H1 (cell line): ENCODE results near the gene COL8A2. TPM values are rescaled to one million over a fixed set of nuclear protein-coding genes. Genes with fewer than 3 reads are reported as not detected.

Experiments
- CTCF ChIA-PET: fragments of 300-600 bp; sonication (Branson Sonifier 250); formaldehyde crosslinking; loops from one replicate; lab custom pipeline; 2021; ENCODE audit not compliant: partially characterized antibody; lab: Charles Lee
- POLR2A ChIA-PET: fragments of 300-600 bp; sonication (Branson Sonifier 250); formaldehyde crosslinking; loops from one replicate; lab custom pipeline; 2021; ENCODE audit warnings: inconsistent platforms; ENCODE audit not compliant: partially characterized antibody; lab: Charles Lee
- DNase-seq, 2 experiments: peaks; one replicate each; pipeline versions ENCODE4 v3.0.0 to v3.0.0-alpha.2; 2010 to 2022; ENCODE audit warnings: low spot score in 2 of 2, low read depth in 1 of 2, mixed read lengths in 1 of 2
- FAIRE-seq: peaks from 2 replicates; lab custom pipeline; 2011; peaks lifted over from hg19 to GRCh38; lab: Jason Lieb, UNC
- H2AFZ ChIP-seq: 2 replicates; pipeline ENCODE4 v1.8.1; 2012; ENCODE audit warnings: low read length, inconsistent platforms
- H2AK5ac ChIP-seq: 2 replicates; pipeline ENCODE4 v1.6.1; 2013; ENCODE audit warnings: low read depth, low read length
- H2BK120ac ChIP-seq: replicated peaks from 2 replicates; pipeline ENCODE3; 2013; ENCODE audit warnings: low read depth, low read length, inconsistent platforms
- H2BK12ac ChIP-seq: 2 replicates; pipeline ENCODE4 v1.6.1; 2013; ENCODE audit warnings: low read depth, low read length
- H2BK15ac ChIP-seq: 2 replicates; pipeline ENCODE4 v1.6.1; 2013; ENCODE audit warnings: low read length
- H2BK20ac ChIP-seq: 2 replicates; pipeline ENCODE4 v1.6.1; 2013; ENCODE audit warnings: low read length
- H2BK5ac ChIP-seq: 2 replicates; pipeline ENCODE4 v1.6.1; 2013; ENCODE audit warnings: low read depth, low read length
- H3K14ac ChIP-seq: 2 replicates; pipeline ENCODE4 v1.6.1; 2013; ENCODE audit warnings: inconsistent platforms; ENCODE audit not compliant: insufficient read length
- H3K18ac ChIP-seq: 2 replicates; pipeline ENCODE4 v1.6.1; 2013; ENCODE audit warnings: low read length; ENCODE audit errors: extremely low read depth
- H3K23ac ChIP-seq: 2 replicates; pipeline ENCODE4 v1.6.1; 2013; ENCODE audit warnings: inconsistent platforms; ENCODE audit not compliant: insufficient read length
- H3K23me2 ChIP-seq: 2 replicates; pipeline ENCODE4 v1.6.1; 2013; ENCODE audit warnings: low read depth, low read length
- H3K27ac ChIP-seq: 2 replicates; pipeline ENCODE4 v1.6.1; 2011; ENCODE audit warnings: low read depth, low read length, inconsistent platforms
- H3K27me3 ChIP-seq, 4 experiments: replicated peaks in 1 of 4; 1 replicate in 1 of 4; 2 replicates in 3 of 4; pipeline versions ENCODE4 v1.6.1 to v1.8.1; 2011 to 2013; ENCODE audit warnings: low read length in 3 of 4, mild to moderate bottlenecking in 3 of 4, inconsistent platforms in 2 of 4, mixed read lengths in 2 of 4, moderate library complexity in 1 of 4; ENCODE audit not compliant: control insufficient read depth in 3 of 4, insufficient read depth in 3 of 4; ENCODE audit errors: extremely low read depth in 1 of 4
- H3K36me3 ChIP-seq, 4 experiments: 2 replicates each; pipeline versions ENCODE4 v1.6.1 to v1.8.1; 2011 to 2013; ENCODE audit warnings: mild to moderate bottlenecking in 4 of 4, low read length in 3 of 4, moderate library complexity in 2 of 4, control low read depth in 1 of 4, inconsistent platforms in 1 of 4; ENCODE audit not compliant: insufficient read depth in 4 of 4, control insufficient read depth in 2 of 4
- H3K4ac ChIP-seq: replicated peaks from 2 replicates; pipeline ENCODE3; 2013; ENCODE audit warnings: low read length, low read depth, mixed read lengths, inconsistent platforms; ENCODE audit not compliant: insufficient read length
- H3K4me1 ChIP-seq, 4 experiments: replicated peaks in 1 of 4; 1 replicate in 1 of 4; 2 replicates in 3 of 4; pipeline versions ENCODE4 v1.6.1 to v1.8.1; 2011 to 2013; ENCODE audit warnings: low read length in 3 of 4, inconsistent platforms in 2 of 4, mixed read lengths in 1 of 4; ENCODE audit not compliant: insufficient read depth in 4 of 4, control insufficient read depth in 3 of 4
- H3K4me2 ChIP-seq, 2 experiments: 2 replicates each; pipeline versions ENCODE4 v1.6.1 to v1.8.1; 2011 to 2013; ENCODE audit warnings: low read depth in 2 of 2, low read length in 2 of 2, control low read depth in 1 of 2, inconsistent platforms in 1 of 2, mild to moderate bottlenecking in 1 of 2; ENCODE audit not compliant: insufficient read depth in 1 of 2
- H3K4me3 ChIP-seq, 4 experiments: fragments of 200-600, 300-600 bp in 1 of 4; sonication (generic), shearing (Covaris generic), sonication (Bioruptor Twin) in 1 of 4; 2 replicates each; pipeline versions ENCODE4 v1.5.1 to v1.8.1; 2011 to 2016; ENCODE audit warnings: low read length in 4 of 4, low read depth in 3 of 4, control low read depth in 2 of 4, inconsistent platforms in 2 of 4, mild to moderate bottlenecking in 2 of 4, mixed read lengths in 1 of 4, moderate library complexity in 1 of 4; ENCODE audit not compliant: insufficient read depth in 2 of 4; ENCODE audit errors: extremely low read depth in 1 of 4
- H3K56ac ChIP-seq: replicated peaks from 2 replicates; pipeline ENCODE3; 2013; ENCODE audit warnings: low read depth, mild to moderate bottlenecking, mixed read lengths, low read length, inconsistent platforms; ENCODE audit not compliant: insufficient read length
- H3K79me1 ChIP-seq: 2 replicates; pipeline ENCODE4 v1.6.1; 2013; ENCODE audit warnings: low read depth, low read length, control low read depth
- H3K79me2 ChIP-seq, 2 experiments: 2 replicates each; pipeline versions ENCODE4 v1.6.1 to v1.8.1; 2012 to 2013; ENCODE audit warnings: low read length in 2 of 2, mild to moderate bottlenecking in 2 of 2, inconsistent platforms in 1 of 2; ENCODE audit not compliant: insufficient read depth in 2 of 2, control insufficient read depth in 1 of 2
- H3K9ac ChIP-seq, 4 experiments: replicated peaks in 1 of 4; 1 replicate in 1 of 4; 2 replicates in 3 of 4; pipeline versions ENCODE4 v1.6.1 to v1.8.1; 2011 to 2013; ENCODE audit warnings: low read depth in 3 of 4, low read length in 3 of 4, control low read depth in 2 of 4, mild to moderate bottlenecking in 2 of 4, moderate library complexity in 2 of 4, inconsistent platforms in 1 of 4; ENCODE audit errors: extremely low read depth in 1 of 4
- H3K9me3 ChIP-seq, 2 experiments: 2 replicates each; pipeline versions ENCODE4 v1.6.1 to v1.8.1; 2012 to 2013; ENCODE audit warnings: mild to moderate bottlenecking in 2 of 2, moderate library complexity in 2 of 2, control low read depth in 1 of 2, inconsistent platforms in 1 of 2, low read depth in 1 of 2, low read length in 1 of 2, mixed read lengths in 1 of 2; ENCODE audit not compliant: insufficient read depth in 2 of 2
- H4K20me1 ChIP-seq, 2 experiments: replicated peaks in 1 of 2; 2 replicates each; pipeline versions ENCODE3 to v1.8.1; 2011 to 2013; ENCODE audit warnings: inconsistent platforms in 2 of 2, low read length in 2 of 2, mild to moderate bottlenecking in 1 of 2; ENCODE audit not compliant: insufficient read depth in 2 of 2, control insufficient read depth in 1 of 2
- H4K5ac ChIP-seq: 2 replicates; pipeline ENCODE4 v1.6.1; 2013; ENCODE audit warnings: low read length, low read depth, mixed read lengths, inconsistent platforms; ENCODE audit not compliant: insufficient read length
- H4K8ac ChIP-seq: 2 replicates; pipeline ENCODE4 v1.8.0; 2013; ENCODE audit warnings: mild to moderate bottlenecking, moderate library complexity, low read length, inconsistent platforms; ENCODE audit not compliant: insufficient read depth; ENCODE audit errors: extremely low read depth
- H4K91ac ChIP-seq: replicated peaks from 2 replicates; pipeline ENCODE3; 2013; ENCODE audit warnings: low read length, mixed read lengths, inconsistent platforms; ENCODE audit not compliant: insufficient read length
- CHD1 ChIP-seq: IDR thresholded peaks from 2 replicates; pipeline ENCODE4 v1.6.1; 2012; ENCODE audit warnings: low read depth, low read length, improper control_type of control experiment
- EP300 ChIP-seq, 2 experiments: IDR thresholded peaks; 1 replicate in 1 of 2; 2 replicates in 1 of 2; pipeline ENCODE4 v1.6.1; 2011 to 2012; ENCODE audit warnings: low read depth in 2 of 2, low read length in 2 of 2, mild to moderate bottlenecking in 2 of 2, borderline replicate concordance in 1 of 2, inconsistent platforms in 1 of 2, moderate library complexity in 1 of 2
- GABPA ChIP-seq: IDR thresholded peaks from 2 replicates; pipeline ENCODE4 v1.6.1; 2011; ENCODE audit warnings: mild to moderate bottlenecking, low read length, moderate library complexity, borderline replicate concordance; ENCODE audit not compliant: insufficient read depth
- JUND ChIP-seq: IDR thresholded peaks from 2 replicates; pipeline ENCODE4 v1.6.1; 2011; ENCODE audit warnings: mild to moderate bottlenecking, improper control_type of control experiment, low read length
- MAFK ChIP-seq: IDR thresholded peaks from 2 replicates; pipeline ENCODE4 v1.6.1; 2012; ENCODE audit warnings: low read depth, mild to moderate bottlenecking, improper control_type of control experiment, low read length
- PHF8 ChIP-seq: fragments of 200-600 bp; sonication (generic); conservative IDR thresholded peaks from 2 replicates; pipeline ENCODE4 v1.7.1; 2012; ENCODE audit warnings: low read depth, mild to moderate bottlenecking, inconsistent platforms, low read length, moderate library complexity
- SAP30 ChIP-seq: fragments of 300-600 bp; sonication (generic); IDR thresholded peaks from 2 replicates; pipeline ENCODE4 v1.7.1; 2012; ENCODE audit warnings: low read length, moderate library complexity, mild to moderate bottlenecking, inconsistent platforms; ENCODE audit not compliant: insufficient read depth, insufficient replicate concordance
- YY1 ChIP-seq: IDR thresholded peaks from 2 replicates; pipeline ENCODE4 v1.6.1; 2011; ENCODE audit warnings: low read depth, mild to moderate bottlenecking, low read length
- WGBS, 2 experiments: shearing (Covaris generic) in 1 of 2; methylation state at CpG; one replicate each; pipeline versions ENCODE4 v1.1.6 to v1.1.7; 2013 to 2015; ENCODE audit warnings: low lambda C conversion rate in 2 of 2, mixed read lengths in 2 of 2, inconsistent platforms in 1 of 2, low coverage in 1 of 2, missing lambda C conversion rate in 1 of 2; ENCODE audit not compliant: insufficient replicate concordance in 2 of 2, insufficient coverage in 1 of 2, insufficient read length in 1 of 2; ENCODE audit errors: extremely low coverage in 1 of 2, missing lambda C conversion rate in 1 of 2; 5-methylcytosine and 5-hydroxymethylcytosine counted together
- polyA plus RNA-seq, 7 experiments: library from polyadenylated mRNA; depleted of rRNA in 3 of 7; stranded (reverse) in 5 of 7; unstranded in 2 of 7; fragments of >200 nt in 5 of 7; fragments of 200-250 nt in 2 of 7; gene quantifications; 1 replicate in 5 of 7; 2 replicates in 1 of 7; 4 replicates in 1 of 7; pipeline versions ENCODE4 v1.2.1 to v1.2.3, GENCODE V29; 2011 to 2013; ENCODE audit warnings: missing spikeins in 2 of 7, mixed read lengths in 2 of 7
- total RNA-seq: library from RNA; stranded (reverse); fragmentation: NEBNext Ultra II Directional; extraction: Animal tissue kit (Norgen Biotek cat#: 25700); gene quantifications from 2 replicates; pipeline ENCODE4 v1.2.1, GENCODE V29; 2021
- TF ChIP-seq, protein P1 (sequence below): IDR thresholded peaks from 2 replicates; pipeline ENCODE4 v1.6.1; 2012; ENCODE audit warnings: inconsistent platforms

COL8A2 gene
- total and polyA plus RNA-seq, 2 of the 8 experiments (the other 6 are each of a cell fraction or from before 2014, with no cell fraction given), result 2.1 to 2.8 TPM

GRCh38 chr1:36155408-36156328 is 30.6 kb upstream of the COL8A2 start, which contains the start of gene MAP7D1:
MAP7D1 (plus strand) TSS chr1:36156160; CDS start chr1:36156418, 258 bp downstream.
- H4K20me1 ChIP-seq, result peaks cover 0 to 7% of the 10 kb centered on the region in 2 experiments
- H2AFZ ChIP-seq, result no peak within 1 kb of the TSS
- H3K9me3 ChIP-seq, result no peaks in the 10 kb centered on the region
- no peak within 1 kb of the TSS for H3K4ac ChIP-seq
- no peaks in the 10 kb centered on the region for H3K36me3 ChIP-seq
- 2% methylated on average over 25 of the region's 88 CpGs; no CpG with 5 or more reads in 1 of the 2 experiments for WGBS, 2 experiments
- peaks cover 11 to 29% (median 25%) of the 10 kb centered on the region in 4 experiments for H3K27me3 ChIP-seq
- no peak within 1 kb of the TSS for H2BK12ac ChIP-seq
- peak within 1 kb of the TSS; percentile 52; the same call in 1 of the 2 replicates for H2BK5ac ChIP-seq
- peaks cover 0 to 27% of the 10 kb centered on the region in 2 experiments; a peak in 3 of 4 replicates for H3K79me2 ChIP-seq
- peaks cover 2 to 28% (median 14%) of the 10 kb centered on the region in 4 experiments for H3K4me1 ChIP-seq
- H3K23me2 ChIP-seq, result peaks cover 11% of the 10 kb centered on the region
- H2AK5ac ChIP-seq, result no peak within 1 kb of the TSS
- H3K56ac ChIP-seq, result no peak within 1 kb of the TSS
- peak within 1 kb of the TSS; percentile 75 for H4K8ac ChIP-seq
- peak within 1 kb of the TSS; percentile 44 for H4K91ac ChIP-seq
- no peak within 1 kb of the TSS for H2BK15ac ChIP-seq
- ChIA-PET POLR2A (interaction anchor here (1.0 to 5.1 kb wide), 11 partner anchors 11 to 166 kb away, joined by 3 to 44 read pairs (median 7); partner anchors contain the start of genes SH3D21 and THRAP3), CTCF (interaction anchor here (2.1 to 10.1 kb wide), 3 partner anchors 18 to 33 kb away, joined by 6 to 261 read pairs (median 162); no protein-coding TSS in a partner anchor)
- no peak within 1 kb of the TSS for H3K14ac ChIP-seq
- H3K4me3 ChIP-seq, result peak within 1 kb of the TSS; percentile 64 to 96 (median 76)
- H3K9ac ChIP-seq, result peak within 1 kb of the TSS in 3 of 4 experiments; percentile 56 to 92 (median 67); a peak in 5 of 7 replicates
- H3K27ac ChIP-seq, result peak within 1 kb of the TSS; percentile 49
- FAIRE-seq (no peak), DNase-seq (peak in 1 of 2 experiments; percentile 93)
- no peak within 1 kb of the TSS for H3K23ac ChIP-seq
- no peak within 1 kb of the TSS for H2BK120ac ChIP-seq
- peak within 1 kb of the TSS; percentile 93 for H3K18ac ChIP-seq
- H4K5ac ChIP-seq, result peak within 1 kb of the TSS; percentile 34
- H3K79me1 ChIP-seq, result peaks cover 12% of the 10 kb centered on the region
- peak within 1 kb of the TSS; percentile 88 to 96 for H3K4me2 ChIP-seq
- H2BK20ac ChIP-seq, result no peak within 1 kb of the TSS
- TF ChIP-seq GABPA (no peak), CHD1 (peak; percentile 71; the same call in 1 of the 2 replicates), PHF8 (peak; percentile 46; the same call in 1 of the 2 replicates), EP300 (IDR thresholded peaks at IDR 0.05; ENCODE audit: borderline replicate concordance in 1 of 2, low read depth in 2 of 2, low read length in 2 of 2) (peak in 1 of 2 experiments; percentile 70; a peak in 2 of 3 replicates), MAFK (no peak), YY1 (no peak), JUND (peak; percentile 97), SAP30 (peak; percentile 49)
- TF ChIP-seq, protein P1, sequence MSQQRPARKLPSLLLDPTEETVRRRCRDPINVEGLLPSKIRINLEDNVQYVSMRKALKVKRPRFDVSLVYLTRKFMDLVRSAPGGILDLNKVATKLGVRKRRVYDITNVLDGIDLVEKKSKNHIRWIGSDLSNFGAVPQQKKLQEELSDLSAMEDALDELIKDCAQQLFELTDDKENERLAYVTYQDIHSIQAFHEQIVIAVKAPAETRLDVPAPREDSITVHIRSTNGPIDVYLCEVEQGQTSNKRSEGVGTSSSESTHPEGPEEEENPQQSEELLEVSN, result no peak
